Esophagus muscularis mucosa (tissue), 4 donors: ENCODE measurements around the gene CENPC. TPM values are rescaled to one million over a fixed set of nuclear protein-coding genes. Genes with fewer than 3 reads are reported as not detected.
"Not testable (repeated sequence)": the region's sequence is repeated elsewhere in the genome, so short reads cannot be mapped to it uniquely, and the experiment has no call there.

Experiments
- DNase-seq: peaks from one replicate; pipeline ENCODE4 v3.0.0-alpha.2; 2017; ENCODE audit errors: extremely low spot score
- H3K27ac ChIP-seq, 4 donors: fragments of 200-600 bp; sonication (generic); replicated peaks in 1 of 4; 1 replicate in 3 of 4; 2 replicates in 1 of 4; pipeline ENCODE4 v1.5.1; 2016 to 2019; ENCODE audit warnings: mild to moderate bottlenecking in 1 of 4
- H3K27me3 ChIP-seq, 4 donors: fragments of 200-600 bp; sonication (generic); one replicate each; pipeline versions ENCODE4 v1.5.1 to v1.6.0; 2016 to 2019
- H3K36me3 ChIP-seq, 4 donors: fragments of 200-600 bp; sonication (generic); one replicate each; pipeline ENCODE4 v1.5.1; 2016 to 2019
- H3K4me1 ChIP-seq, 4 donors: fragments of 200-600 bp; sonication (generic); one replicate each; pipeline ENCODE4 v1.5.1; 2016 to 2019
- H3K4me3 ChIP-seq, 4 donors: fragments of 200-600 bp; sonication (generic); 1 replicate in 2 of 4; 2 replicates in 2 of 4; pipeline ENCODE4 v1.5.1; 2016 to 2019; ENCODE audit warnings: mild to moderate bottlenecking in 4 of 4, moderate library complexity in 1 of 4
- H3K9me3 ChIP-seq, 4 donors: fragments of 200-600 bp; sonication (generic); 1 replicate in 3 of 4; 2 replicates in 1 of 4; pipeline ENCODE4 v1.5.1; 2016 to 2019
- EP300 ChIP-seq: sonication (generic); formaldehyde crosslinking; IDR thresholded peaks from one replicate; pipeline ENCODE4 v1.6.1; 2017; ENCODE audit warnings: antibody characterized with exemption
- POLR2A ChIP-seq: fragments of 450-650 bp; IDR thresholded peaks from one replicate; pipeline ENCODE4 v1.6.1; 2017; ENCODE audit warnings: antibody characterized with exemption, moderate library complexity, mild to moderate bottlenecking, low read depth
- POLR2AphosphoS5 ChIP-seq, 2 donors: sonication (generic); formaldehyde crosslinking; IDR thresholded peaks; one replicate each; pipeline ENCODE4 v1.6.1; 2017; ENCODE audit warnings: antibody characterized with exemption in 2 of 2
- WGBS: methylation state at CpG from one replicate; pipeline ENCODE4 v1.1.5; 2018; 5-methylcytosine and 5-hydroxymethylcytosine counted together
- intact Hi-C: fragments of 100-400 bp; cut with DNase I; formaldehyde crosslinking; loops from one replicate; pipeline ENCODE4 v1.15.1; 2023
- total RNA-seq, 4 donors: library from RNA; depleted of rRNA; stranded (reverse); fragments of >200 nt; gene quantifications; one replicate each; pipeline versions ENCODE4 v1.1.0 to v1.2.1, GENCODE V29; 2016
- TF ChIP-seq, protein P1 (sequence below), 3 experiments: fragments of 200-600 bp in 2 of 3; fragments of 450-650 bp in 1 of 3; sonication (generic) in 2 of 3; IDR thresholded peaks; one replicate each; pipeline ENCODE4 v1.5.1; 2017 to 2019; ENCODE audit warnings: antibody characterized with exemption in 3 of 3, mild to moderate bottlenecking in 2 of 3, moderate library complexity in 1 of 3

CENPC gene
- total RNA-seq, 4 donors from 2014 or later = 14.5 to 26.2 (median 15.3) TPM

DNA sequence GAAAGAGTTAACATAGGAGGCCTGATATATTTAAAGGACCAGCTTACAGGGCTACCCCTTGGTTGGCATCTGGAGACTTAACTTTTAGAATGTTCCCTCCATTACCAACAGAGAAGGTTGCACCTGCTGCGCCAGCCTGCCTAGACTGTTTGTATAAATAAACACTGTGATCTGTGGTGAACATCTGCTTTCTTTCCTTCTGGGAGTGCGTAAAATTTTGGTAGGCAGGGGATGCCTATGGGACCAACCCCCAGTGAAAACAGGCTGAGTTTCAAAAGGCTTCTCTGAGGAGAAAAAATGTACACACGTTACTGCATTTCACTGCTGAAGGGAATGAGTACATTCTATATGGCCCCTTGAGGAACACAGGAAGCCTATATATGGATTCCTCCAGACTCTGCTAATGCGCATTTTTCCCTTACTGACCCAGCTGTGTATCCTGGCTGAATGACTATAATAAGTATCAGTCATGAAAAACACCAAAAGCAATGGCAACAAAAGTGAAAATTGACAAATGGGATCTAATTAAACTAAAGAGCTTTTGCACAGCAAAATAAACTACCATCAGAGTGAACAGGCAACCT is 13.8 kb downstream of the CENPC start:
- Histone ChIP-seq H3K9me3 (no peaks in the 10 kb centered on the region), H3K27ac (no peak overlapping the region), H3K27me3 (no peaks in the 10 kb centered on the region), H3K4me3 (no peak overlapping the region), H3K4me1 (peaks cover 0 to 3% (median 0%) of the 10 kb centered on the region in 4 donors), H3K36me3 (peaks cover 4 to 66% (median 47%) of the 10 kb centered on the region in 4 donors)
- no peak for DNase-seq
- 84% methylated on average over 4 of the region's 4 CpGs for WGBS
- TF ChIP-seq POLR2A (no peak), POLR2AphosphoS5 (IDR thresholded peaks at IDR 0.05) (no peak), EP300 (no peak)
- TF ChIP-seq, protein P1, sequence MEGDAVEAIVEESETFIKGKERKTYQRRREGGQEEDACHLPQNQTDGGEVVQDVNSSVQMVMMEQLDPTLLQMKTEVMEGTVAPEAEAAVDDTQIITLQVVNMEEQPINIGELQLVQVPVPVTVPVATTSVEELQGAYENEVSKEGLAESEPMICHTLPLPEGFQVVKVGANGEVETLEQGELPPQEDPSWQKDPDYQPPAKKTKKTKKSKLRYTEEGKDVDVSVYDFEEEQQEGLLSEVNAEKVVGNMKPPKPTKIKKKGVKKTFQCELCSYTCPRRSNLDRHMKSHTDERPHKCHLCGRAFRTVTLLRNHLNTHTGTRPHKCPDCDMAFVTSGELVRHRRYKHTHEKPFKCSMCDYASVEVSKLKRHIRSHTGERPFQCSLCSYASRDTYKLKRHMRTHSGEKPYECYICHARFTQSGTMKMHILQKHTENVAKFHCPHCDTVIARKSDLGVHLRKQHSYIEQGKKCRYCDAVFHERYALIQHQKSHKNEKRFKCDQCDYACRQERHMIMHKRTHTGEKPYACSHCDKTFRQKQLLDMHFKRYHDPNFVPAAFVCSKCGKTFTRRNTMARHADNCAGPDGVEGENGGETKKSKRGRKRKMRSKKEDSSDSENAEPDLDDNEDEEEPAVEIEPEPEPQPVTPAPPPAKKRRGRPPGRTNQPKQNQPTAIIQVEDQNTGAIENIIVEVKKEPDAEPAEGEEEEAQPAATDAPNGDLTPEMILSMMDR (IDR thresholded peaks at IDR 0.05) = no peak
- intact Hi-C loops = no loop called here

DNA sequence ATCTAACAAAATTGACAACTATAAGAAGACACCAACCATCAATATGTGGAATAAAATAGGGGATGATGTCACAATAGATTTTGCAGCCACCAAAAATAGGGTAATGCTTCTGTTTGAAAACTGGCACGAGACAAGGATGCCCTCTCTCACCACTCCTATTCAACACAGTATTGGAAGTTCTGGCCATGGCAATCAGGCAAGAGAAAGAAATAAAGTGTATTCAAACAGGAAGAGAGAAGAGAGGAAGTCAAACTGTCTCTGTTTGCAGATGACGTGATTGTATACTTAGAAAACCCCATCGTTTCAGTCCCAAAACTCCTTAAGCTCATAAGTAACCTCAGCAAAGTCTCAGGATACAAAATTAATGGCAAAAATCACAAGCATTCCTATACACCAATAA is 21.2 kb downstream of the CENPC start:
- intact Hi-C loops, H3K27ac ChIP-seq, H3K27me3 ChIP-seq, H3K9me3 ChIP-seq, H3K36me3 ChIP-seq, H3K4me3 ChIP-seq, DNase-seq: not testable (repeated sequence)
- WGBS = 76% methylated on average over 3 of the region's 3 CpGs
- peaks cover 3 to 20% (median 11%) of the 10 kb centered on the region in 4 donors for H3K4me1 ChIP-seq

DNA sequence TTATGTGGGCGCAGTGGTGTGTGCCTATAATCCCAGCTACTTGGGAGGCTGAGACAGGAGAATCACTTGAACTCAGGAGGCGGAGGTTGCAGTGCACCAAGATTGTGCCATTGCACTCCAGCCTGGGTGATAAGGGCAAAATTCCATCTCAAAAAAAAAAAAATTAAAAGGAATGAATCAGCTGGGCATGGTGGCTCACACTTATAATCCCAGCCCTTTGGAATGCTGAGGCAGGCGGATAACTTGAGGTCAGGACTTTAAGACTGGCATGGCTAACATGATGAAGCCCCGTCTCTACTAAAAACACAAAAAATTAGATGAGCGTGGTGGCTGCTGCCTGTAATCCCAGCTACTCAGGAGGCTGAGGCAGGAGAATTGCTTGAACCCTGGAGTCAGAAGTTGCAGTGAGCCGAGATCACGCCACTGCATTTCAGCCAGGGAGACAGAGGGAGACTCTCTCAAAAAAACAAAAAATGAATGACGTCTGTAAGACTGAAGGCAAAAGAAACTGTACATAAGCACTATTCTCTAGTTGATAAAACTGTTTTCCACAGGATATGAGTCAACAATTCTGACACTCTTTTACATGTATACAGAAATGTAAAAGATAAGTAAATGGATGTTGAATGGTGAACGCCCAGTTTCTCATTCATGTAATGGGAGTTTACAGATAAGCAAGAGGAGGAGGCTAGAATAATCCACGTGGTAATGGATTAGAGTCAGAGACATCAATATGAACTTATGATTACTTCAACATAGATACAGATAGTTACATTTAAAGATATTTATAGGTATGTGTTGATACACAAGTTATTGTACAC is 22.2 kb downstream of the CENPC start:
- H3K4me1 ChIP-seq = peaks cover 3 to 20% (median 11%) of the 10 kb centered on the region in 4 donors
- intact Hi-C loops = no loop called here
- peaks cover 0 to 15% (median 4%) of the 10 kb centered on the region in 4 donors for H3K36me3 ChIP-seq
- TF ChIP-seq POLR2AphosphoS5 (IDR thresholded peaks at IDR 0.05) (no peak), POLR2A (no peak), EP300 (no peak)
- TF ChIP-seq, protein P1 (IDR thresholded peaks at IDR 0.05) = no peak
- WGBS = 95% methylated on average over 10 of the region's 10 CpGs
- H3K9me3 ChIP-seq = no peaks in the 10 kb centered on the region
- no peak overlapping the region for H3K27ac ChIP-seq
- no peaks in the 10 kb centered on the region for H3K27me3 ChIP-seq
- no peak for DNase-seq
- no peak overlapping the region for H3K4me3 ChIP-seq

DNA sequence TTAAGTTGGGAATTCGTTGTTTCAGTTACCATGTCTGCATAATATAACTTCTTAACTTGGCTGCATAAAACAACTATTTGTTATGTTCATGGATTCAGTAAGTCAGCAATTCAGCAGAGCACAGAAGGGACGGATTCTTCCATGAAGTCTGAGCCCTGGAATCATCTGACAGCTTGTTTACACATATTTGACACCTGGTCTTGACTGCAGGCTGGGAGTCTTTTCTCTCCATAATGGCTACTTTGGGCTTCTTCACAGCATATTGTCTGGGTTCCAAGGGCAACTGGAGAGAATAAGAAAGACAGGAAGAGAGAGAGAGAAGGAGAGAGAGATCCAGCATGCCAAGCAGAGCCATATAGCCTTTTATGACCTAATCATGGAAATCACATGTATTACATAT is 23.1 kb downstream of the CENPC start:
- intact Hi-C loops = no loop called here
- TF ChIP-seq POLR2AphosphoS5 (IDR thresholded peaks at IDR 0.05) (no peak), POLR2A (no peak), EP300 (no peak)
- TF ChIP-seq, protein P1 (IDR thresholded peaks at IDR 0.05) = no peak
- peaks cover 0 to 21% (median 7%) of the 10 kb centered on the region in 4 donors for H3K36me3 ChIP-seq

DNA sequence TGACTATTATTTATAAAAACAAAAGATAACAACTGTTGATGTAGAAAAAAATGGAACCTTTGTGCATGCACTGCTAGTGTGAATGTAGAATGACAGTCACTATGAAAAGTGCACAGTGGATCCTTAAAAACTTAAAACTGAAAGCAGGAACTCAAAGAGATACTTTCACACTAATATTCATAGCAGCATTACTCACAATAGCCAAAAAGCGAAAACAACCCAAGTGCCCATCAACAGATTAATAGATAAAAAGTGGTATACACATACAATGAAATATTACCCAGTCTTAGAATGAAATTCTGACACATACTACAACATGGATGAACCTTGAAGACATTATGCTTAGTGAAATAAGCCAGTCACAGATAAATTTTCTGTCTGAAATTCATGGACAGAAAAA is 23.8 kb downstream of the CENPC start:
- intact Hi-C loops = no loop called here
- Histone ChIP-seq H3K4me1 (peaks cover 3 to 20% (median 11%) of the 10 kb centered on the region in 4 donors), H3K9me3 (no peaks in the 10 kb centered on the region), H3K36me3 (peaks cover 0 to 28% (median 12%) of the 10 kb centered on the region in 4 donors), H3K27ac (no peak overlapping the region), H3K4me3 (no peak overlapping the region), H3K27me3 (no peaks in the 10 kb centered on the region)
- TF ChIP-seq, protein P1 (IDR thresholded peaks at IDR 0.05) = no peak
- TF ChIP-seq POLR2AphosphoS5 (IDR thresholded peaks at IDR 0.05) (no peak), EP300 (no peak), POLR2A (no peak)
- 100% methylated on average over 1 of the region's 1 CpG for WGBS
- DNase-seq = no peak

More for the DNA sequence above, 23.1 kb downstream of the CENPC start:
- WGBS = 41% methylated on average over 2 of the region's 2 CpGs
- DNase-seq = no peak
- Histone ChIP-seq H3K27me3 (no peaks in the 10 kb centered on the region), H3K27ac (no peak overlapping the region), H3K4me1 (peaks cover 3 to 20% (median 11%) of the 10 kb centered on the region in 4 donors), H3K4me3 (no peak overlapping the region), H3K9me3 (no peaks in the 10 kb centered on the region)
